Measurements from ENCODE around the gene DGKB. TPM values are rescaled to one million over a fixed set of nuclear protein-coding genes. Genes with fewer than 3 reads are reported as not detected.

Gene DGKB
- total RNA-seq, 1 donor from 2014 or later = not detected

DNA sequence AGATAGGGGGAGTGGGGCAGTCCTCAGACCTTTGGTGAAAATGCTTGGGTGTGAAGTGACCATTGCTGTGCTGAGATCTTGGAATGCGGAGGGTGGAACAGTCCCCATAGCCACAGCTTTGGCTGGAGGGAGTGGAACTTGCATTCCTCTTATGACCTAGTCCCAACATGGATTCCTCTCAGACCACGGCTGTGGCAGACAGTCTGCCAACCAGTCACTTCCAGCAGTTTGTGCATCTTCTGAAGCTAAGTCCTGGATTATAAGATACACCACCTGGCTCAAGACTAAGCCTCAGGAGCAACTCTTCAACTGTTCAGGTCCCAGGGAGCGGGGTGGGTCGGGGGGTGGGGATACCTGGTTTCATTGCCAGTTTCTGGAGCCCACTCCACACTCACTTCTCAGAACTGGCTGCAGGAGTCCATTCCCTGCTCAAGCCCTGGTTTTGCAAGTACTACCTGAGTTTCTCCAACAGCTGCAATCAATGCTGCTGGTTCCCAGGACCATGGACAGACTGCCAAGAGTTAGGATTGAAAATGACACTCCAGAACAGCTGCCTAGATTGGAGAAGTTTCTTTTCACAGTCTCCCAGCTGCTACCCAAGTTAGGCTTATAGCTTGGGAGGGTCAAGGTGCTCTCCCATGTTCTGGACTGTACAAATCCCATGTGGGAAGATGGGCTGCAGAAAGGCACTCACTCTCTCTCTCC lies 29.1 kb upstream of the DGKB start:
- H3K27me3 ChIP-seq = no peaks in the 10 kb centered on the region
- H3K4me3 ChIP-seq = no peak overlapping the region
- intact Hi-C loops (cut with DNase I) = no loop called here
- no peak overlapping the region for H3K27ac ChIP-seq
- no peaks in the 10 kb centered on the region for H3K36me3 ChIP-seq
- H3K4me1 ChIP-seq = no peaks in the 10 kb centered on the region
- no peak for DNase-seq (ENCODE audit: low spot score in 2 of 2)
- H3K9me3 ChIP-seq = no peaks in the 10 kb centered on the region
- TF ChIP-seq, protein P1, sequence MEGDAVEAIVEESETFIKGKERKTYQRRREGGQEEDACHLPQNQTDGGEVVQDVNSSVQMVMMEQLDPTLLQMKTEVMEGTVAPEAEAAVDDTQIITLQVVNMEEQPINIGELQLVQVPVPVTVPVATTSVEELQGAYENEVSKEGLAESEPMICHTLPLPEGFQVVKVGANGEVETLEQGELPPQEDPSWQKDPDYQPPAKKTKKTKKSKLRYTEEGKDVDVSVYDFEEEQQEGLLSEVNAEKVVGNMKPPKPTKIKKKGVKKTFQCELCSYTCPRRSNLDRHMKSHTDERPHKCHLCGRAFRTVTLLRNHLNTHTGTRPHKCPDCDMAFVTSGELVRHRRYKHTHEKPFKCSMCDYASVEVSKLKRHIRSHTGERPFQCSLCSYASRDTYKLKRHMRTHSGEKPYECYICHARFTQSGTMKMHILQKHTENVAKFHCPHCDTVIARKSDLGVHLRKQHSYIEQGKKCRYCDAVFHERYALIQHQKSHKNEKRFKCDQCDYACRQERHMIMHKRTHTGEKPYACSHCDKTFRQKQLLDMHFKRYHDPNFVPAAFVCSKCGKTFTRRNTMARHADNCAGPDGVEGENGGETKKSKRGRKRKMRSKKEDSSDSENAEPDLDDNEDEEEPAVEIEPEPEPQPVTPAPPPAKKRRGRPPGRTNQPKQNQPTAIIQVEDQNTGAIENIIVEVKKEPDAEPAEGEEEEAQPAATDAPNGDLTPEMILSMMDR (IDR thresholded peaks at IDR 0.05) = no peak

DNA sequence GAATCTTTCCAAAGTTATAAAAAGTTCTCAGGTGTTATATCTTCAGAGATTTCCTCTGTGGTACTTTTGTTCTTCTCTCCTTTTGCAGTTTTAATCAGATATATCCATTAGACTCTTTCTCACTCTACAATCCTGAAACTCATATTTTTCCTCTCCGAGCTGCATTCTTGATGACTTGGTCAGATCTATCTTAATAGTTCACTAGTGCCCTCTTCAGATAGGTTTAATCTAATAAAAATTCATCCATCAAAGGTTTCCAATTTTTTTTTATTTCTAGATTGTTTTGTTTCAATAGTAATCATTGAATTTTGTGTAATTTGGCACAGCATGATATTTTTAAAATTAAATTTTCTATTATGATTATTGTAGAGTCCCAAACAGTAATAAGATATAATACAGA lies 21.8 kb upstream of the DGKB start:
- DNase-seq (ENCODE audit: low spot score in 2 of 2) = no peak
- TF ChIP-seq, protein P1 (IDR thresholded peaks at IDR 0.05) = no peak
- H3K27ac ChIP-seq = no peak overlapping the region

DNA sequence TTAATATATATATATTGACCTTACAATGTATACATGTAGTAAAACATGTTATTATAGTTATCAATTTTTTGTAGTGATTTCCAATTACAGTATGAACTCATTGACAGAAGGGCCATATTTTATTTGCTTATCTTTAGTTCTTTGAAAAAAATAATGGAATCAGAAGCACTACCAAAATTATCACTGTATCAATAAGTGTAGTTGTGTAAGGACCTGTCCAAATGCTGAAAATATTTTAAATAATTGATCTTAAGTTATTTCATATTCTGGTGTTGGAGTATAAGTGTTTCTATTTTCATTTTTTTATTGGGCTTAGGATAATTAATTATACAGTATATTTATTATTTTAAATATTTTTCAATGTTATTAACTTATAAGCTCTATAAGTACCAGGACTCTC lies 8.5 kb upstream of the DGKB start:
- Histone ChIP-seq H3K36me3 (no peaks in the 10 kb centered on the region), H3K27ac (no peak overlapping the region), H3K9me3 (no peaks in the 10 kb centered on the region), H3K27me3 (no peaks in the 10 kb centered on the region), H3K4me3 (no peak overlapping the region), H3K4me1 (no peaks in the 10 kb centered on the region)
- TF ChIP-seq, protein P1 (IDR thresholded peaks at IDR 0.05) = no peak
- no peak for DNase-seq (ENCODE audit: low spot score in 2 of 2)
- intact Hi-C loops (cut with DNase I) = no loop called here

More for the DNA sequence above, 21.8 kb upstream of the DGKB start:
- Histone ChIP-seq H3K4me1 (no peaks in the 10 kb centered on the region), H3K9me3 (no peaks in the 10 kb centered on the region), H3K4me3 (no peak overlapping the region), H3K36me3 (no peaks in the 10 kb centered on the region), H3K27me3 (no peaks in the 10 kb centered on the region)
- intact Hi-C loops (cut with DNase I) = no loop called here

DNA sequence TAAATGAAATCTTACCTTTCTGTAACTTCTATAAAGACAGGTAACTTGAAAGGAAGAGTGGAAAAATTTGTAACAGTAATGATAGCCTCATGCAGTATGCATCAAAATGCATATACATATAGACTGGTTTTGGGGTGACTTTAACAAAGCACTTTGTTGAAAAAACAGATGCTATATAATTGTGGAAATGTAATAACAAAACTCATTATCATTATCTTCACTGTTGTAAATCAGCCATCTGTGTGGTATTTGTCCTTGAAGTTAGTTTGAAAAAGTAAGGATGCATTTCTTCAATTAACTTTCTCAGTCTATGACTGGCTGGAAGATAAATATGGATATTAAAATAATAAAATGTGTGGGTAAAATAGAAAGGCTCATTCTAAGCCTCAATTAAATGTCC lies 6.1 kb upstream of the DGKB start:
- Histone ChIP-seq H3K4me3 (no peak overlapping the region), H3K36me3 (no peaks in the 10 kb centered on the region), H3K27me3 (no peaks in the 10 kb centered on the region), H3K27ac (no peak overlapping the region), H3K9me3 (no peaks in the 10 kb centered on the region), H3K4me1 (no peaks in the 10 kb centered on the region)
- intact Hi-C loops (cut with DNase I) = no loop called here
- no peak for DNase-seq (ENCODE audit: low spot score in 2 of 2)
- TF ChIP-seq, protein P1 (IDR thresholded peaks at IDR 0.05) = no peak

DNA sequence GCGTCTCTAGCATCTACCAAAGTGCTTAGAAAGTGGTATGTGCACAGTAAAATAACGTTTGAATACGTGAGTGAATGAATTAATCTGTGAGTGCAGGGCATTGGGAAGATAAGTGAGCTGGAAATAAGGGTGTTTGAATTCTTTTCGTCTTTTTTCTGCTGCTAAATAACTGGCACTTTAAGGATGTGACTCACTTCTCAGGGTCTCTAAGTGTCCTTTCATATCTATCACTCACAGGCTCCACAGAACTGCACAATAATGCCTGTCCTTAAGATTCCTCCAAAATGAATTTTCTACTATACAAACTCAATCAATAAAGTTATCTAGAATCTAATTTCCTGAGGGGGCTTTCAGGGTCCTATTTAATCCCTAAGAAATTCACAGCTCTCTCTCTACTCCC lies 3.2 kb upstream of the DGKB start:
- no peaks in the 10 kb centered on the region for H3K36me3 ChIP-seq
- H3K9me3 ChIP-seq = no peaks in the 10 kb centered on the region
- no peaks in the 10 kb centered on the region for H3K27me3 ChIP-seq
- no peak overlapping the region for H3K4me3 ChIP-seq
- no peak overlapping the region for H3K27ac ChIP-seq
- TF ChIP-seq, protein P1 (IDR thresholded peaks at IDR 0.05) = no peak
- H3K4me1 ChIP-seq = no peaks in the 10 kb centered on the region
- intact Hi-C loops (cut with DNase I) = no loop called here
- no peak for DNase-seq (ENCODE audit: low spot score in 2 of 2)

DNA sequence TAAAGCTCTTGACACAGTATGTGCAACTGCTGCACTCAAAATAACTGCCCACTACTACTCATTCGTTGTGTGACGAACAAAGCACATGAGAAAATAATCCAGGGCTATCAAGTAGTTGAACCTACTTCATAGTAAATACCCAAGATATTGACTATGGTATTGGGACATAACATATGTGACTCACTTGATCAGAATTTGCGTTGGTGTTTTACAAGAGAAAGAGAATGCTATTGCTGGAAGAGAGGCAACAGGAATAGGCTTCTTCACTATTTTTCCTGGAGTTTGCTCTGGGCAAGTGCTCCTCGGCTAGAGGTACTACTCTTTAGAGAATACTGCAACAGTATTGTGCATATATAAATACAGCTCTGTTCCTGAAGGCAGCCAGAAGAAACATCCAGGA lies 2.5 kb downstream of the DGKB start:
- no peak for DNase-seq (ENCODE audit: low spot score in 2 of 2)
- intact Hi-C loops (cut with DNase I) = no loop called here
- Histone ChIP-seq H3K27me3 (no peaks in the 10 kb centered on the region), H3K27ac (no peak overlapping the region), H3K9me3 (no peaks in the 10 kb centered on the region), H3K4me3 (no peak overlapping the region), H3K4me1 (no peaks in the 10 kb centered on the region), H3K36me3 (no peaks in the 10 kb centered on the region)
- TF ChIP-seq, protein P1 (IDR thresholded peaks at IDR 0.05) = no peak

Measured in ascending aorta (tissue), 2 donors.